Measurements from ENCODE around the gene HES5. TPM values are rescaled to one million over a fixed set of nuclear protein-coding genes. Genes with fewer than 3 reads are reported as not detected.

The HES5 gene
- total and polyA plus RNA-seq, 2 of the 13 experiments (the other 11 are each of a cell fraction or from before 2014, with no cell fraction given), result not detected

DNA sequence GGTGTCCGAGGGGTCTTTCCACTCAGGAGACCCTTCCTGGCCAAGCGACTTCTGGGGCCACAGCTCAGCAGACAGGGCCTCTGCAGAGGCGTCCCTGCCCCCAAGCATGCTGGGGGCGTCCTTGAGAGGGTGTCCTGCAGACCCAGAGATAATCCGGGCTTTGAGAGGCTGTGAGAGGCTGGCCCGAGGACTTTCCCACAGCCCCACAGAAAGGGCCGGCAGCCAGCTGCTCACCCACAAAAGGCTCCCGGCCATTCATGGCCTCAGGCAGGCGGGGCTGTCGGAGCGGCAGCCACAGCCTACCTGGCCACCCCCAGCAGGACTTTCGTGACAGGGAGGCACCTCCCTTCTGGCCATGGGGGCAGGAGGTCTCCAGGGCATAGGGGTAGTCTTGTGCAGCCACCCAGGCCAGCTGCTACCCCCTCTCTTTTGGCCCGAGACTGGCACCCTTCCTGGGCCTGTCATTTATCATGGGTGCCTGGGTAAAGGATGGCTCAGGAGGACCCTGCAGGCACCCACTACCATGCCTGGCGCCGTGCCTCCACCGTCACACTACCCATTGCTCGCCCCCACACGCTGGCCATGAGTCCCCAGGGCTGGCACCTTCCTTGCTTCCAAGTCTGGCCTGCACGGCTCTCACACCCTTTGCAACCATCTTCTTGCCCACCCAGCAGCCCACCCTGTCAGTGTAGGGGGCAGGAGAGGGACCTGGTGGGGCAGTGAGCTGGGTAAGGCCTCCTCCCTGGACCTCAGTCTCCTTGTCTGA lies 15.0 kb upstream of the HES5 start (continued):
- TF ChIP-seq, protein P1, sequence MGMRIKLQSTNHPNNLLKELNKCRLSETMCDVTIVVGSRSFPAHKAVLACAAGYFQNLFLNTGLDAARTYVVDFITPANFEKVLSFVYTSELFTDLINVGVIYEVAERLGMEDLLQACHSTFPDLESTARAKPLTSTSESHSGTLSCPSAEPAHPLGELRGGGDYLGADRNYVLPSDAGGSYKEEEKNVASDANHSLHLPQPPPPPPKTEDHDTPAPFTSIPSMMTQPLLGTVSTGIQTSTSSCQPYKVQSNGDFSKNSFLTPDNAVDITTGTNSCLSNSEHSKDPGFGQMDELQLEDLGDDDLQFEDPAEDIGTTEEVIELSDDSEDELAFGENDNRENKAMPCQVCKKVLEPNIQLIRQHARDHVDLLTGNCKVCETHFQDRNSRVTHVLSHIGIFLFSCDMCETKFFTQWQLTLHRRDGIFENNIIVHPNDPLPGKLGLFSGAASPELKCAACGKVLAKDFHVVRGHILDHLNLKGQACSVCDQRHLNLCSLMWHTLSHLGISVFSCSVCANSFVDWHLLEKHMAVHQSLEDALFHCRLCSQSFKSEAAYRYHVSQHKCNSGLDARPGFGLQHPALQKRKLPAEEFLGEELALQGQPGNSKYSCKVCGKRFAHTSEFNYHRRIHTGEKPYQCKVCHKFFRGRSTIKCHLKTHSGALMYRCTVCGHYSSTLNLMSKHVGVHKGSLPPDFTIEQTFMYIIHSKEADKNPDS (CRISPR knock-in tag; IDR thresholded peaks at IDR 0.05), result no peak
- TF ChIP-seq, protein P2, sequence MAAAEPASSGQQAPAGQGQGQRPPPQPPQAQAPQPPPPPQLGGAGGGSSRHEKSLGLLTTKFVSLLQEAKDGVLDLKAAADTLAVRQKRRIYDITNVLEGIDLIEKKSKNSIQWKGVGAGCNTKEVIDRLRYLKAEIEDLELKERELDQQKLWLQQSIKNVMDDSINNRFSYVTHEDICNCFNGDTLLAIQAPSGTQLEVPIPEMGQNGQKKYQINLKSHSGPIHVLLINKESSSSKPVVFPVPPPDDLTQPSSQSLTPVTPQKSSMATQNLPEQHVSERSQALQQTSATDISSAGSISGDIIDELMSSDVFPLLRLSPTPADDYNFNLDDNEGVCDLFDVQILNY (CRISPR knock-in tag; conservative IDR thresholded peaks at IDR 0.05), result 0 out of 2 replicates have a peak, but pooled peaks have one; percentile 16
- TF ChIP-seq XBP1 (CRISPR knock-in tag; IDR thresholded peaks at IDR 0.05) (no peak), DMAP1 (CRISPR knock-in tag; IDR thresholded peaks at IDR 0.05) (0 out of 2 replicates have a peak, but pooled peaks have one; percentile 8), TAF1 (CRISPR knock-in tag; IDR thresholded peaks at IDR 0.05) (peak; percentile 26), MTA1 (CRISPR knock-in tag; IDR thresholded peaks at IDR 0.05; ENCODE audit: borderline replicate concordance) (no peak), ZFP1 (CRISPR knock-in tag; IDR thresholded peaks at IDR 0.05) (no peak), ZNF878 (CRISPR knock-in tag; IDR thresholded peaks at IDR 0.05) (no peak), ZNF556 (CRISPR knock-in tag; IDR thresholded peaks at IDR 0.05; ENCODE audit: borderline replicate concordance) (no peak), NFIB (CRISPR knock-in tag; IDR thresholded peaks at IDR 0.05; ENCODE audit: borderline replicate concordance) (no peak), HNRNPL (IDR thresholded peaks at IDR 0.05; ENCODE audit: low read depth, low read length) (peak; percentile 63; the same call in 1 of the 2 replicates), RARG (CRISPR knock-in tag; IDR thresholded peaks at IDR 0.05; ENCODE audit: low read depth) (no peak), KMT2B (CRISPR knock-in tag; IDR thresholded peaks at IDR 0.05) (no peak), SIN3B (IDR thresholded peaks at IDR 0.05; ENCODE audit: low read length) (no peak), ZNF562 (CRISPR knock-in tag; IDR thresholded peaks at IDR 0.05; ENCODE audit: borderline replicate concordance) (no peak), NR2F1 (CRISPR knock-in tag; IDR thresholded peaks at IDR 0.05) (no peak), RBM39 (IDR thresholded peaks at IDR 0.05; ENCODE audit: low read depth, low read length, poor library complexity, severe bottlenecking) (no peak)
- TF ChIP-seq, protein P3, sequence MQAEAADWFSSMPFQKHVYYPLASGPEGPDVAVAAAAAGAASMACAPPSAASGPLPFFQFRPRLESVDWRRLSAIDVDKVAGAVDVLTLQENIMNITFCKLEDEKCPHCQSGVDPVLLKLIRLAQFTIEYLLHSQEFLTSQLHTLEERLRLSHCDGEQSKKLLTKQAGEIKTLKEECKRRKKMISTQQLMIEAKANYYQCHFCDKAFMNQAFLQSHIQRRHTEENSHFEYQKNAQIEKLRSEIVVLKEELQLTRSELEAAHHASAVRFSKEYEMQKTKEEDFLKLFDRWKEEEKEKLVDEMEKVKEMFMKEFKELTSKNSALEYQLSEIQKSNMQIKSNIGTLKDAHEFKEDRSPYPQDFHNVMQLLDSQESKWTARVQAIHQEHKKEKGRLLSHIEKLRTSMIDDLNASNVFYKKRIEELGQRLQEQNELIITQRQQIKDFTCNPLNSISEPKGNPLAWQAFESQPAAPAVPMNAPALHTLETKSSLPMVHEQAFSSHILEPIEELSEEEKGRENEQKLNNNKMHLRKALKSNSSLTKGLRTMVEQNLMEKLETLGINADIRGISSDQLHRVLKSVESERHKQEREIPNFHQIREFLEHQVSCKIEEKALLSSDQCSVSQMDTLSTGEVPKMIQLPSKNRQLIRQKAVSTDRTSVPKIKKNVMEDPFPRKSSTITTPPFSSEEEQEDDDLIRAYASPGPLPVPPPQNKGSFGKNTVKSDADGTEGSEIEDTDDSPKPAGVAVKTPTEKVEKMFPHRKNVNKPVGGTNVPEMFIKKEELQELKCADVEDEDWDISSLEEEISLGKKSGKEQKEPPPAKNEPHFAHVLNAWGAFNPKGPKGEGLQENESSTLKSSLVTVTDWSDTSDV (CRISPR knock-in tag; IDR thresholded peaks at IDR 0.05), result peak; percentile 79; the same call in 1 of the 2 replicates
- TF ChIP-seq, protein P4, sequence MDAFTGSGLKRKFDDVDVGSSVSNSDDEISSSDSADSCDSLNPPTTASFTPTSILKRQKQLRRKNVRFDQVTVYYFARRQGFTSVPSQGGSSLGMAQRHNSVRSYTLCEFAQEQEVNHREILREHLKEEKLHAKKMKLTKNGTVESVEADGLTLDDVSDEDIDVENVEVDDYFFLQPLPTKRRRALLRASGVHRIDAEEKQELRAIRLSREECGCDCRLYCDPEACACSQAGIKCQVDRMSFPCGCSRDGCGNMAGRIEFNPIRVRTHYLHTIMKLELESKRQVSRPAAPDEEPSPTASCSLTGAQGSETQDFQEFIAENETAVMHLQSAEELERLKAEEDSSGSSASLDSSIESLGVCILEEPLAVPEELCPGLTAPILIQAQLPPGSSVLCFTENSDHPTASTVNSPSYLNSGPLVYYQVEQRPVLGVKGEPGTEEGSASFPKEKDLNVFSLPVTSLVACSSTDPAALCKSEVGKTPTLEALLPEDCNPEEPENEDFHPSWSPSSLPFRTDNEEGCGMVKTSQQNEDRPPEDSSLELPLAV (CRISPR knock-in tag; conservative IDR thresholded peaks at IDR 0.05; ENCODE audit: low read depth), result no peak
- TF ChIP-seq, protein P5, sequence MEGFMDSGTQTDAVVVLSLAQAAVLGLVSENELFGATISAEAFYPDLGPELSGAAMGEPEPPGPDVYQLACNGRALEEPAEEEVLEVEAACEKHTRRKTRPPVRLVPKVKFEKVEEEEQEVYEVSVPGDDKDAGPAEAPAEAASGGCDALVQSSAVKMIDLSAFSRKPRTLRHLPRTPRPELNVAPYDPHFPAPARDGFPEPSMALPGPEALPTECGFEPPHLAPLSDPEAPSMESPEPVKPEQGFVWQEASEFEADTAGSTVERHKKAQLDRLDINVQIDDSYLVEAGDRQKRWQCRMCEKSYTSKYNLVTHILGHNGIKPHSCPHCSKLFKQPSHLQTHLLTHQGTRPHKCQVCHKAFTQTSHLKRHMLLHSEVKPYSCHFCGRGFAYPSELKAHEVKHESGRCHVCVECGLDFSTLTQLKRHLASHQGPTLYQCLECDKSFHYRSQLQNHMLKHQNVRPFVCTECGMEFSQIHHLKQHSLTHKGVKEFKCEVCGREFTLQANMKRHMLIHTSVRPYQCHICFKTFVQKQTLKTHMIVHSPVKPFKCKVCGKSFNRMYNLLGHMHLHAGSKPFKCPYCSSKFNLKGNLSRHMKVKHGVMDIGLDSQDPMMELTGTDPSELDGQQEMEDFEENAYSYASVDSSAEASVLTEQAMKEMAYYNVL (CRISPR knock-in tag; IDR thresholded peaks at IDR 0.05; ENCODE audit: borderline replicate concordance), result no peak

All from HepG2 (cell line).